Endothelial cell of coronary artery (primary cell): Measurements from ENCODE around the gene CEP83. TPM values are rescaled to one million over a fixed set of nuclear protein-coding genes. Genes with fewer than 3 reads are reported as not detected.

Experiments used
- total RNA-seq: library from RNA; depleted of rRNA; stranded (reverse); fragments of >200 nt; gene quantifications from 2 replicates; pipeline ENCODE4 v1.2.3, GENCODE V29; 2014

Gene CEP83
- 6.0 and 7.7 TPM in 2 replicates for total RNA-seq

GRCh38 chr12:94459728-94460615, at the start of gene CEP83:
TSS of gene CEP83 (minus strand) at chr12:94459867. CDS start at chr12:94412490, 47,377 bp downstream.

Other genes starting within 250 kb of the CEP83 start
- 18.3 and 30.9 TPM in 2 replicates for gene TMCC3, start 190.7 kb upstream of the CEP83 start, total RNA-seq